ENCODE data around the gene RNF213. TPM values are rescaled to one million over a fixed set of nuclear protein-coding genes. Genes with fewer than 3 reads are reported as not detected.
"Not testable (repeated sequence)": the region's sequence is repeated elsewhere in the genome, so short reads cannot be mapped to it uniquely, and the experiment has no call there.

RNF213 gene
- total RNA-seq, 2 experiments from 2014 or later, result 787 to 849 TPM

- Mint-ChIP-seq H3K9me3 (no peaks in the 10 kb centered on the region), H3K4me1 (peaks cover 18% of the 10 kb centered on the region), H3K4me3 (no peak overlapping the region), H3K27ac (peak overlapping the region; percentile 58), H3K27me3 (no peaks in the 10 kb centered on the region), H3K36me3 (ENCODE audit: low read depth) (peaks cover 46% of the 10 kb centered on the region)
- no peak for DNase-seq
- POLR2A ChIA-PET, result interaction anchor here (1.0 to 4.4 kb wide), 2 partner anchors 11 to 13 kb away, joined by 3 to 26 read pairs; no protein-coding TSS in a partner anchor
- CTCF ChIA-PET, result no interaction called here
Observed at GRCh38 chr17:80397034-80397387, 136.4 kb downstream of the RNF213 start.

GRCh38 chr17:80397686-80398085, 137.0 kb downstream of the RNF213 start:
- CTCF ChIA-PET, result no interaction called here
- Mint-ChIP-seq H3K36me3 (ENCODE audit: low read depth) (peaks cover 39% of the 10 kb centered on the region), H3K4me3 (no peak overlapping the region), H3K27me3 (no peaks in the 10 kb centered on the region), H3K4me1 (peaks cover 18% of the 10 kb centered on the region), H3K9me3 (no peaks in the 10 kb centered on the region), H3K27ac (peak overlapping the region; percentile 22)
- POLR2A ChIA-PET, result interaction anchor here (1.0 to 4.4 kb wide), 2 partner anchors 12 kb away, joined by 3 to 26 read pairs; no protein-coding TSS in a partner anchor
- no peak for DNase-seq

GRCh38 chr17:80401086-80401485, 140.4 kb downstream of the RNF213 start:
- H3K27ac Mint-ChIP-seq; H3K4me1 Mint-ChIP-seq; DNase-seq; H3K9me3 Mint-ChIP-seq; CTCF ChIA-PET; POLR2A ChIA-PET; H3K27me3 Mint-ChIP-seq; H3K4me3 Mint-ChIP-seq; H3K36me3 Mint-ChIP-seq (ENCODE audit: low read depth): not testable (repeated sequence)

GRCh38 chr17:80402102-80402501, 141.4 kb downstream of the RNF213 start:
- H3K27ac Mint-ChIP-seq; POLR2A ChIA-PET; H3K4me3 Mint-ChIP-seq; H3K9me3 Mint-ChIP-seq; H3K36me3 Mint-ChIP-seq (ENCODE audit: low read depth); H3K4me1 Mint-ChIP-seq; DNase-seq; H3K27me3 Mint-ChIP-seq; CTCF ChIA-PET: not testable (repeated sequence)

GRCh38 chr17:80402959-80403358, 142.3 kb downstream of the RNF213 start:
- DNase-seq, result no peak
- Mint-ChIP-seq H3K4me1 (peaks cover 2% of the 10 kb centered on the region), H3K27me3 (no peaks in the 10 kb centered on the region), H3K36me3 (ENCODE audit: low read depth) (no peaks in the 10 kb centered on the region), H3K9me3 (no peaks in the 10 kb centered on the region), H3K27ac (no peak overlapping the region), H3K4me3 (no peak overlapping the region)
- CTCF ChIA-PET, result no interaction called here
- POLR2A ChIA-PET, result interaction anchor here (0.6 kb wide), 1 partner anchor 696 kb away, joined by 4 read pairs; no protein-coding TSS in a partner anchor

- ChIA-PET CTCF (no interaction called here), POLR2A (interaction anchor here (1.4 kb wide), 1 partner anchor 9 kb away, joined by 3 read pairs; the partner anchor contains the start of gene ENDOV)
- DNase-seq, result no peak
- Mint-ChIP-seq H3K27ac (no peak overlapping the region), H3K4me3 (no peak overlapping the region), H3K9me3 (no peaks in the 10 kb centered on the region), H3K36me3 (ENCODE audit: low read depth) (no peaks in the 10 kb centered on the region), H3K27me3 (peaks cover 6% of the 10 kb centered on the region), H3K4me1 (no peaks in the 10 kb centered on the region)
Observed at GRCh38 chr17:80406146-80406545, 145.5 kb downstream of the RNF213 start.

GRCh38 chr17:80407917-80408316, 147.3 kb downstream of the RNF213 start:
- CTCF ChIA-PET; H3K4me3 Mint-ChIP-seq; H3K4me1 Mint-ChIP-seq; DNase-seq; H3K27ac Mint-ChIP-seq; H3K36me3 Mint-ChIP-seq (ENCODE audit: low read depth); H3K9me3 Mint-ChIP-seq; POLR2A ChIA-PET: not testable (repeated sequence)
- H3K27me3 Mint-ChIP-seq, result peaks cover 17% of the 10 kb centered on the region

GRCh38 chr17:80408872-80409271, 148.2 kb downstream of the RNF213 start:
- DNase-seq, result no peak
- ChIA-PET CTCF (interaction anchor here (1.0 kb wide), 1 partner anchor 308 kb away, joined by 3 read pairs; the partner anchor contains the start of gene GAA), POLR2A (no interaction called here)

GRCh38 chr17:80409626-80410025, 149.0 kb downstream of the RNF213 start:
- H3K9me3 Mint-ChIP-seq, result no peaks in the 10 kb centered on the region
- H3K4me3 Mint-ChIP-seq, result no peak overlapping the region
- no peak overlapping the region for H3K27ac Mint-ChIP-seq
- H3K27me3 Mint-ChIP-seq, result peaks cover 31% of the 10 kb centered on the region
- H3K36me3 Mint-ChIP-seq (ENCODE audit: low read depth), result no peaks in the 10 kb centered on the region
- CTCF ChIA-PET, result interaction anchor here (1.0 kb wide), 1 partner anchor 308 kb away, joined by 3 read pairs; the partner anchor contains the start of gene GAA
- POLR2A ChIA-PET, result interaction anchor here (0.9 to 1.0 kb wide), 2 partner anchors 13 to 45 kb away, joined by 3 read pairs; no protein-coding TSS in a partner anchor
- H3K4me1 Mint-ChIP-seq, result peaks cover 6% of the 10 kb centered on the region
- no peak for DNase-seq

More at GRCh38 chr17:80408872-80409271, 148.2 kb downstream of the RNF213 start:
- Mint-ChIP-seq H3K4me1 (no peaks in the 10 kb centered on the region), H3K4me3 (no peak overlapping the region), H3K36me3 (ENCODE audit: low read depth) (no peaks in the 10 kb centered on the region), H3K9me3 (no peaks in the 10 kb centered on the region), H3K27ac (no peak overlapping the region), H3K27me3 (peaks cover 25% of the 10 kb centered on the region)

GRCh38 chr17:80410441-80411087, 149.9 kb downstream of the RNF213 start:
- DNase-seq; H3K9me3 Mint-ChIP-seq; CTCF ChIA-PET; H3K4me3 Mint-ChIP-seq; H3K36me3 Mint-ChIP-seq (ENCODE audit: low read depth); H3K4me1 Mint-ChIP-seq; H3K27ac Mint-ChIP-seq: not testable (repeated sequence)
- peaks cover 31% of the 10 kb centered on the region for H3K27me3 Mint-ChIP-seq
- POLR2A ChIA-PET, result interaction anchor here (0.9 kb wide), 1 partner anchor 14 kb away, joined by 3 read pairs; no protein-coding TSS in a partner anchor

GRCh38 chr17:80413771-80414507, 153.3 kb downstream of the RNF213 start:
- no peak for DNase-seq
- CTCF ChIA-PET, result interaction anchor here (0.5 kb wide), 1 partner anchor 160 kb away, joined by 4 read pairs; no protein-coding TSS in a partner anchor
- H3K4me1 Mint-ChIP-seq, result peaks cover 24% of the 10 kb centered on the region
- H3K27me3 Mint-ChIP-seq, result peaks cover 27% of the 10 kb centered on the region
- POLR2A ChIA-PET, result interaction anchor here (1.0 to 1.9 kb wide), 3 partner anchors 8 to 155 kb away, joined by 3 to 6 read pairs (median 3); no protein-coding TSS in a partner anchor
- H3K4me3 Mint-ChIP-seq, result peak overlapping the region; percentile 82
- peaks cover 3% of the 10 kb centered on the region for H3K36me3 Mint-ChIP-seq (ENCODE audit: low read depth)
- no peaks in the 10 kb centered on the region for H3K9me3 Mint-ChIP-seq
- no peak overlapping the region for H3K27ac Mint-ChIP-seq

- ChIA-PET CTCF (no interaction called here), POLR2A (interaction anchor here (1.0 to 1.9 kb wide), 2 partner anchors 9 to 40 kb away, joined by 3 to 6 read pairs; no protein-coding TSS in a partner anchor)
- Mint-ChIP-seq H3K4me1 (peaks cover 24% of the 10 kb centered on the region), H3K9me3 (no peaks in the 10 kb centered on the region), H3K27ac (no peak overlapping the region), H3K4me3 (peak overlapping the region; percentile 82), H3K36me3 (ENCODE audit: low read depth) (peaks cover 3% of the 10 kb centered on the region), H3K27me3 (peaks cover 25% of the 10 kb centered on the region)
- DNase-seq, result no peak
Observed at GRCh38 chr17:80414508-80414802, 153.8 kb downstream of the RNF213 start.

Measured in activated CD4-positive, alpha-beta memory T cell treated with anti-CD3 and anti-CD28 coated beads, Interleukin-2, amount 10 ng/mL, durations not matched to agents 7 days and 5 days (primary cell).